Left lung (tissue), 10 donors: ENCODE data around the gene ZDHHC6. TPM values are rescaled to one million over a fixed set of nuclear protein-coding genes. Genes with fewer than 3 reads are reported as not detected.

Experiments used
- ATAC-seq: fragments of 200-7000 bp; cut with Tn5 transposase; one replicate; pipeline ENCODE4 v1.9.1; 2020; ENCODE audit warnings: moderate library complexity
- DNase-seq, 4 donors: peaks; one replicate each; pipeline ENCODE4 v3.0.0-alpha.2; 2013 to 2020
- H3K27ac ChIP-seq, 2 donors: fragments of 200-600 bp; sonication (generic) in 1 of 2; one replicate each; pipeline versions ENCODE4 v1.5.0 to v1.8.0; 2020 to 2021
- H3K27me3 ChIP-seq, 2 donors: fragments of 200-600 bp; sonication (generic) in 1 of 2; one replicate each; pipeline versions ENCODE4 v1.5.0 to v1.8.0; 2020 to 2021
- H3K36me3 ChIP-seq, 2 donors: fragments of 200-600 bp; sonication (generic) in 1 of 2; one replicate each; pipeline versions ENCODE4 v1.5.0 to v1.8.0; 2020 to 2021
- H3K4me1 ChIP-seq, 2 donors: fragments of 200-600 bp; one replicate each; pipeline ENCODE4 v1.8.0; 2021
- H3K4me3 ChIP-seq, 2 donors: fragments of 200-600 bp; sonication (generic) in 1 of 2; one replicate each; pipeline versions ENCODE4 v1.5.0 to v1.8.0; 2020 to 2021; ENCODE audit warnings: mild to moderate bottlenecking in 1 of 2
- H3K9me3 ChIP-seq, 2 donors: fragments of 200-600 bp; sonication (generic) in 1 of 2; one replicate each; pipeline versions ENCODE4 v1.5.0 to v1.8.0; 2020 to 2021
- intact Hi-C, 2 donors: fragments of 100-400 bp; cut with DNase I; formaldehyde crosslinking; loops; one replicate each; pipeline versions ENCODE4 v1.11.2 to v1.14.2; 2022
- polyA plus RNA-seq, 6 donors: library from polyadenylated mRNA; unstranded; fragments of 120-200 nt; gene quantifications; one replicate each; pipeline ENCODE4 v1.2.1, GENCODE V29; 2013; ENCODE audit not compliant: insufficient read length in 6 of 6
- total RNA-seq, 2 donors: library from RNA; stranded (reverse); fragmentation: NEBNext Ultra II Directional; extraction: Animal tissue kit (Norgen Biotek cat#: 25700); gene quantifications; one replicate each; pipeline ENCODE4 v1.2.1, GENCODE V29; 2021
- TF ChIP-seq, protein P1 (sequence below), 2 donors: fragments of 200-600 bp; sonication (generic) in 1 of 2; IDR thresholded peaks; one replicate each; pipeline versions ENCODE4 v1.5.0 to v1.8.0; 2021; ENCODE audit warnings: antibody characterized with exemption in 2 of 2
- donor health status: DM: no; HTN: yes; CAD: no.
- donor health status: DM: no; HTN: no; CAD: no.

ZDHHC6 gene
- total and polyA plus RNA-seq, 8 donors = 36.0 to 72.1 (median 61.4) TPM

DNA sequence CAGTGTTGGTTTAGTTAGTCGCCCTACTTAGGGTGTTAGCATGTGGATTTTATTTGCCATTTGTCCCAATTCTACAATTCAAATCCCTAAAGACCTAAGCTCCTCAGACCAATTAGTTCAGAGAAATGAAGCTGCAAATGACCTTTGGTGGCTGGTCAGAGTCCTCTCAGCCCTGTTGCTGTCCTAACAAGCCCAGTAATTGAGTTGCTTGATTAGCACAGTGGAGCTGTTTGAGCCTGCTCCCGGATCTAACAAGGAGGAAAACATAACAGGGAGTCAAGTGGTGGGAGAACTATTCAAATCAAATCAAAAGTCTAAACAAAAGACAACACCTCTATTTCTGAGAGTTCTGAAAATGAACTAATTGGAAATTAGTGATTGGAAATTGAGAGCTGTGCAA, 22.1 kb downstream of the ZDHHC6 start:
- ATAC-seq = no peak
- TF ChIP-seq, protein P1, sequence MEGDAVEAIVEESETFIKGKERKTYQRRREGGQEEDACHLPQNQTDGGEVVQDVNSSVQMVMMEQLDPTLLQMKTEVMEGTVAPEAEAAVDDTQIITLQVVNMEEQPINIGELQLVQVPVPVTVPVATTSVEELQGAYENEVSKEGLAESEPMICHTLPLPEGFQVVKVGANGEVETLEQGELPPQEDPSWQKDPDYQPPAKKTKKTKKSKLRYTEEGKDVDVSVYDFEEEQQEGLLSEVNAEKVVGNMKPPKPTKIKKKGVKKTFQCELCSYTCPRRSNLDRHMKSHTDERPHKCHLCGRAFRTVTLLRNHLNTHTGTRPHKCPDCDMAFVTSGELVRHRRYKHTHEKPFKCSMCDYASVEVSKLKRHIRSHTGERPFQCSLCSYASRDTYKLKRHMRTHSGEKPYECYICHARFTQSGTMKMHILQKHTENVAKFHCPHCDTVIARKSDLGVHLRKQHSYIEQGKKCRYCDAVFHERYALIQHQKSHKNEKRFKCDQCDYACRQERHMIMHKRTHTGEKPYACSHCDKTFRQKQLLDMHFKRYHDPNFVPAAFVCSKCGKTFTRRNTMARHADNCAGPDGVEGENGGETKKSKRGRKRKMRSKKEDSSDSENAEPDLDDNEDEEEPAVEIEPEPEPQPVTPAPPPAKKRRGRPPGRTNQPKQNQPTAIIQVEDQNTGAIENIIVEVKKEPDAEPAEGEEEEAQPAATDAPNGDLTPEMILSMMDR (IDR thresholded peaks at IDR 0.05) = no peak
- Histone ChIP-seq H3K4me1 (no peaks in the 10 kb centered on the region), H3K9me3 (no peaks in the 10 kb centered on the region), H3K27ac (no peak overlapping the region), H3K4me3 (no peak overlapping the region), H3K36me3 (peaks cover 0 to 100% of the 10 kb centered on the region in 2 donors), H3K27me3 (no peaks in the 10 kb centered on the region)
- DNase-seq = no peak
- intact Hi-C loops = no loop called here

GRCh38 chr10:112421731-112422130, 25.0 kb downstream of the ZDHHC6 start:
- intact Hi-C loops = no loop called here
- H3K4me1 ChIP-seq = no peaks in the 10 kb centered on the region
- DNase-seq = no peak

GRCh38 chr10:112412696-112413095, 34.0 kb downstream of the ZDHHC6 start:
- H3K36me3 ChIP-seq = peaks cover 0 to 99% of the 10 kb centered on the region in 2 donors
- no peaks in the 10 kb centered on the region for H3K4me1 ChIP-seq
- no peak overlapping the region for H3K4me3 ChIP-seq
- intact Hi-C loops = no loop called here
- TF ChIP-seq, protein P1 (IDR thresholded peaks at IDR 0.05) = no peak
- DNase-seq = no peak
- no peaks in the 10 kb centered on the region for H3K9me3 ChIP-seq
- no peaks in the 10 kb centered on the region for H3K27me3 ChIP-seq
- no peak for ATAC-seq
- no peak overlapping the region for H3K27ac ChIP-seq

More at GRCh38 chr10:112421731-112422130, 25.0 kb downstream of the ZDHHC6 start:
- TF ChIP-seq, protein P1 (IDR thresholded peaks at IDR 0.05) = no peak
- ATAC-seq = no peak
- Histone ChIP-seq H3K4me3 (no peak overlapping the region), H3K9me3 (no peaks in the 10 kb centered on the region), H3K36me3 (peaks cover 0 to 100% of the 10 kb centered on the region in 2 donors), H3K27me3 (no peaks in the 10 kb centered on the region), H3K27ac (no peak overlapping the region)

- Histone ChIP-seq H3K27me3 (no peaks in the 10 kb centered on the region), H3K9me3 (no peaks in the 10 kb centered on the region), H3K4me1 (no peaks in the 10 kb centered on the region), H3K27ac (no peak overlapping the region), H3K36me3 (peaks cover 0 to 100% of the 10 kb centered on the region in 2 donors), H3K4me3 (no peak overlapping the region)
- intact Hi-C loops = no loop called here
- DNase-seq = no peak
- no peak for ATAC-seq
- TF ChIP-seq, protein P1 (IDR thresholded peaks at IDR 0.05) = no peak
Measured at GRCh38 chr10:112409755-112410154, 37.0 kb downstream of the ZDHHC6 start.

DNA sequence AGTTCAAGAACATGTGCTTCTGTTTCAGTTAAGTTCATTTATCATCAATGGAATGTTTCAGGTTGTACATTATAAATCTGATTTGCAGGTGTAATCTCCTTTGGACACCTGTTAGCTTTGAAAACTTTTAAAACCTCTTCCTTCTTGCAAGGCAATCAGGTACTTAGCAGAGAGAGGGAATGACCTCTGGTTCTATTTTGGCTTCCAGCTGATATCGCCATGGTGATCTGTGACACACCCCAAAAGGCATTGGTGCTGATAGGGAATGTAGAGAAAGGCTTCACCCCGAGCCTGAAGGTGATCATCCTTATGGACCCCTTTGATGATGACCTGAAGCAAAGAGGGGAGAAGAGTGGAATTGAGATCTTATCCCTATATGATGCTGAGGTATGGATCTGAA, 37.4 kb downstream of the ZDHHC6 start:
- Histone ChIP-seq H3K27me3 (no peaks in the 10 kb centered on the region), H3K9me3 (no peaks in the 10 kb centered on the region), H3K36me3 (peaks cover 0 to 100% of the 10 kb centered on the region in 2 donors), H3K4me1 (no peaks in the 10 kb centered on the region), H3K27ac (no peak overlapping the region), H3K4me3 (no peak overlapping the region)
- intact Hi-C loops = no loop called here
- no peak for ATAC-seq
- no peak for DNase-seq
- TF ChIP-seq, protein P1 (IDR thresholded peaks at IDR 0.05) = no peak
